Neural progenitor cell (in vitro differentiated cells): Measurements from ENCODE around the gene CLDN1.

Experiments
- CTCF ChIP-seq: fragments of 200-600 bp; sonication (generic); IDR thresholded peaks from 2 replicates; pipeline ENCODE4 v1.5.1; 2017; ENCODE audit warnings: antibody characterized with exemption, mild to moderate bottlenecking
- EZH2 ChIP-seq: fragments of 200-600 bp; sonication (generic); IDR thresholded peaks from 2 replicates; pipeline ENCODE4 v1.6.1; 2017; ENCODE audit warnings: antibody characterized with exemption, mild to moderate bottlenecking, moderate library complexity

GRCh38 chr3:190362258-190362657 is 40.0 kb upstream of the CLDN1 start:
- TF ChIP-seq CTCF, result no peak
- TF ChIP-seq EZH2, result no peak
